HG02623 (cell line): ENCODE data around the gene PEX19.
"Not testable (repeated sequence)": the region's sequence is repeated elsewhere in the genome, so short reads cannot be mapped to it uniquely, and the experiment has no call there.

ENCODE experiments used
- ATAC-seq: cut with Tn5 transposase; IDR thresholded peaks from one replicate; pipeline ENCODE4 v1.9.1; 2021; ENCODE audit warnings: moderate library complexity; ENCODE audit not compliant: unreplicated experiment

PEX19 gene

GRCh38 chr1:160284782-160285344 lies at the start of gene PEX19:
Gene PEX19, minus strand, starts transcription at chr1:160285133. Its CDS starts 9 bp downstream, at chr1:160285124.
- ATAC-seq, result peak; percentile 94

- no peak for ATAC-seq
Observed at GRCh38 chr1:160332516-160332915, 47.6 kb upstream of the PEX19 start.

GRCh38 chr1:160330119-160330518 lies 45.2 kb upstream of the PEX19 start:
- ATAC-seq, result no peak

GRCh38 chr1:160328184-160328583 lies 43.3 kb upstream of the PEX19 start:
- no peak for ATAC-seq

- no peak for ATAC-seq
Observed at GRCh38 chr1:160326418-160326817, 41.5 kb upstream of the PEX19 start.

GRCh38 chr1:160325252-160325651 lies 40.3 kb upstream of the PEX19 start:
- ATAC-seq, result no peak

- no peak for ATAC-seq
Observed at GRCh38 chr1:160322831-160323230, 37.9 kb upstream of the PEX19 start.

- no peak for ATAC-seq
Observed at GRCh38 chr1:160315359-160315758, 30.4 kb upstream of the PEX19 start.

GRCh38 chr1:160309571-160309970 lies 24.6 kb upstream of the PEX19 start:
- no peak for ATAC-seq

- ATAC-seq, result no peak
Observed at GRCh38 chr1:160309185-160309557, 24.2 kb upstream of the PEX19 start.

- no peak for ATAC-seq
Observed at GRCh38 chr1:160308451-160309184, 23.7 kb upstream of the PEX19 start.

- ATAC-seq, result no peak
Observed at GRCh38 chr1:160307118-160307791, 22.3 kb upstream of the PEX19 start.

- no peak for ATAC-seq
Observed at GRCh38 chr1:160300173-160300572, 15.2 kb upstream of the PEX19 start.

GRCh38 chr1:160296036-160296435 lies 11.1 kb upstream of the PEX19 start:
- ATAC-seq, result no peak

GRCh38 chr1:160293020-160293968 lies 8.4 kb upstream of the PEX19 start:
- no peak for ATAC-seq

- peak; percentile 55 for ATAC-seq
Observed at GRCh38 chr1:160291248-160292220, 6.6 kb upstream of the PEX19 start.

- ATAC-seq, result not testable (repeated sequence)
Observed at GRCh38 chr1:160287769-160288168, 2.8 kb upstream of the PEX19 start.

GRCh38 chr1:160285506-160285905 lies 573 bp upstream of the PEX19 start:
- ATAC-seq, result no peak

- ATAC-seq, result no peak
Observed at GRCh38 chr1:160284220-160284781, 632 bp downstream of the PEX19 start.

- no peak for ATAC-seq
Observed at GRCh38 chr1:160282807-160283206, 2.1 kb downstream of the PEX19 start.
